ENCODE results near the gene FAM240B.

The FAM240B gene

GRCh38 chr9:38675831-38676230, 44.1 kb downstream of the FAM240B start:
- DNase-seq (ENCODE audit: insufficient read length, low spot score) = no peak
- no peak for FAIRE-seq

GRCh38 chr9:38675211-38675610, 44.7 kb downstream of the FAM240B start:
- FAIRE-seq (no peak), DNase-seq (ENCODE audit: insufficient read length, low spot score) (no peak)
- TF ChIP-seq POU2F2 (IDR thresholded peaks at IDR 0.05; ENCODE audit: low read depth, low read length) (no peak), SPI1 (IDR thresholded peaks at IDR 0.05; ENCODE audit: low read depth, low read length) (no peak), PAX5 (IDR thresholded peaks at IDR 0.05; ENCODE audit: insufficient read depth, low read length, severe bottlenecking) (no peak), POLR2AphosphoS5 (IDR thresholded peaks at IDR 0.05; ENCODE audit: low read depth, low read length) (no peak), TAF1 (IDR thresholded peaks at IDR 0.05; ENCODE audit: low read depth, low read length) (no peak), POLR2A (IDR thresholded peaks at IDR 0.05; ENCODE audit: low read depth, low read length) (no peak)

More at GRCh38 chr9:38675831-38676230, 44.1 kb downstream of the FAM240B start:
- TF ChIP-seq PAX5 (IDR thresholded peaks at IDR 0.05; ENCODE audit: insufficient read depth, low read length, severe bottlenecking) = no peak
- TF ChIP-seq SPI1 (IDR thresholded peaks at IDR 0.05; ENCODE audit: low read depth, low read length) = no peak
- no peak for TF ChIP-seq POLR2A (IDR thresholded peaks at IDR 0.05; ENCODE audit: low read depth, low read length)
- TF ChIP-seq POU2F2 (IDR thresholded peaks at IDR 0.05; ENCODE audit: low read depth, low read length) = no peak
- TF ChIP-seq TAF1 (IDR thresholded peaks at IDR 0.05; ENCODE audit: low read depth, low read length) = no peak

DNA sequence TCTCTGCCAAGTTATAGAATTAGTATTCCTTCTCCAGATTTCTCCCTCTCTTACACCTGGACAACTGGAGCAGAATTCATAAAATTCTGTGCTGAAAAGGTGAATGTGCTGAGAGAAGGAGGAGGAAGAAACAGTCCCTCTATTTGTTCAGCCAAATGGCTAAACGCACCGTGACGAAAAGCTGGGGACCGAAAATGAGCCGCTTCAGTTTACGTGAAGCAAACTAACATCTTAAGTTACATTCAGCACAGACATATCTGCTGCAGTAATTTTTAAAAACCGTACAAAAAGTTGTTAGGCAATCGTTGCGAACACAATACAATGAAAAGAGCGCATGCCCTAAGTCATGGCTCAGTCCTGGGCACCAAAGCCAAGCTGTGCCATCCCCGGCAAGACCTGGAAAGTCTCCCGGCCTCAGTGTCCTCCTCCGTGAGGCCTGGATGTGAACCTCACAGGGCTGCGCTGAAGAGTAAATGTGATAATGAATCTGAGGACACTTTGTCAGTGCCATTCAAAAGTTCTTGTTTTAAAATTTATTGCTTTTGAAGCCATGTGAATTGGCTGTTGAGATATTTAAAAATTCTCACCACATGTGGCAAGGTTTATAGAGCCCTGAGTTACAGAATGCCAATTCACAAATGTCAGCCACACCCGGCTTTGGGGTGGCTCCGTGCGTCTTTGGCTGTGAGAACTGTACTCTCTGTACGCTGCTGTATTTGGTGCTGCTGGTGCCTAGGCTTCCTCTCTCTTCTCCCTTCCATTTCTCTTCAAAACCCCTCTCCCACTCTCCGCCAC, 46.3 kb downstream of the FAM240B start:
- no peak for FAIRE-seq
- TF ChIP-seq TAF1 (IDR thresholded peaks at IDR 0.05; ENCODE audit: low read depth, low read length) (no peak), POLR2AphosphoS5 (IDR thresholded peaks at IDR 0.05; ENCODE audit: low read depth, low read length) (no peak), POLR2A (IDR thresholded peaks at IDR 0.05; ENCODE audit: low read depth, low read length) (no peak), SPI1 (IDR thresholded peaks at IDR 0.05; ENCODE audit: low read depth, low read length) (no peak), PAX5 (IDR thresholded peaks at IDR 0.05; ENCODE audit: insufficient read depth, low read length, severe bottlenecking) (no peak), POU2F2 (IDR thresholded peaks at IDR 0.05; ENCODE audit: low read depth, low read length) (no peak)
- DNase-seq (ENCODE audit: insufficient read length, low spot score) = no peak

GRCh38 chr9:38671748-38672147, 48.2 kb downstream of the FAM240B start:
- DNase-seq (ENCODE audit: insufficient read length, low spot score) = no peak
- TF ChIP-seq SPI1 (IDR thresholded peaks at IDR 0.05; ENCODE audit: low read depth, low read length) = 0 out of 2 replicates have a peak, but pooled peaks have one; percentile 11
- TF ChIP-seq POLR2AphosphoS5 (IDR thresholded peaks at IDR 0.05; ENCODE audit: low read depth, low read length) = no peak
- TF ChIP-seq POU2F2 (IDR thresholded peaks at IDR 0.05; ENCODE audit: low read depth, low read length) = no peak
- FAIRE-seq = no peak

GRCh38 chr9:38671372-38671731, 48.6 kb downstream of the FAM240B start:
- TF ChIP-seq SPI1 (IDR thresholded peaks at IDR 0.05; ENCODE audit: low read depth, low read length) (no peak), POLR2A (IDR thresholded peaks at IDR 0.05; ENCODE audit: low read depth, low read length) (no peak), POLR2AphosphoS5 (IDR thresholded peaks at IDR 0.05; ENCODE audit: low read depth, low read length) (no peak), POU2F2 (IDR thresholded peaks at IDR 0.05; ENCODE audit: low read depth, low read length) (no peak), PAX5 (IDR thresholded peaks at IDR 0.05; ENCODE audit: insufficient read depth, low read length, severe bottlenecking) (no peak), TAF1 (IDR thresholded peaks at IDR 0.05; ENCODE audit: low read depth, low read length) (no peak)
- DNase-seq (ENCODE audit: insufficient read length, low spot score) (no peak), FAIRE-seq (no peak)

GRCh38 chr9:38670542-38671371, 49.2 kb downstream of the FAM240B start:
- FAIRE-seq = no peak
- TF ChIP-seq PAX5 (IDR thresholded peaks at IDR 0.05; ENCODE audit: insufficient read depth, low read length, severe bottlenecking) = no peak
- no peak for TF ChIP-seq POLR2A (IDR thresholded peaks at IDR 0.05; ENCODE audit: low read depth, low read length)
- TF ChIP-seq POLR2AphosphoS5 (IDR thresholded peaks at IDR 0.05; ENCODE audit: low read depth, low read length) = no peak
- no peak for TF ChIP-seq SPI1 (IDR thresholded peaks at IDR 0.05; ENCODE audit: low read depth, low read length)
- TF ChIP-seq POU2F2 (IDR thresholded peaks at IDR 0.05; ENCODE audit: low read depth, low read length) = no peak

GRCh38 chr9:38668791-38669466, 51.0 kb downstream of the FAM240B start:
- no peak for TF ChIP-seq POU2F2 (IDR thresholded peaks at IDR 0.05; ENCODE audit: low read depth, low read length)
- no peak for TF ChIP-seq TAF1 (IDR thresholded peaks at IDR 0.05; ENCODE audit: low read depth, low read length)
- no peak for TF ChIP-seq PAX5 (IDR thresholded peaks at IDR 0.05; ENCODE audit: insufficient read depth, low read length, severe bottlenecking)
- no peak for TF ChIP-seq POLR2A (IDR thresholded peaks at IDR 0.05; ENCODE audit: low read depth, low read length)
- TF ChIP-seq SPI1 (IDR thresholded peaks at IDR 0.05; ENCODE audit: low read depth, low read length) = no peak
- no peak for TF ChIP-seq POLR2AphosphoS5 (IDR thresholded peaks at IDR 0.05; ENCODE audit: low read depth, low read length)
- no peak for FAIRE-seq
- no peak for DNase-seq (ENCODE audit: insufficient read length, low spot score)

More at GRCh38 chr9:38670542-38671371, 49.2 kb downstream of the FAM240B start:
- no peak for DNase-seq (ENCODE audit: insufficient read length, low spot score)

- no peak for FAIRE-seq
- TF ChIP-seq TAF1 (IDR thresholded peaks at IDR 0.05; ENCODE audit: low read depth, low read length) (no peak), PAX5 (IDR thresholded peaks at IDR 0.05; ENCODE audit: insufficient read depth, low read length, severe bottlenecking) (no peak), POLR2AphosphoS5 (IDR thresholded peaks at IDR 0.05; ENCODE audit: low read depth, low read length) (no peak), SPI1 (IDR thresholded peaks at IDR 0.05; ENCODE audit: low read depth, low read length) (no peak), POU2F2 (IDR thresholded peaks at IDR 0.05; ENCODE audit: low read depth, low read length) (no peak), POLR2A (IDR thresholded peaks at IDR 0.05; ENCODE audit: low read depth, low read length) (no peak)
Observed at GRCh38 chr9:38662763-38663593, 57.0 kb downstream of the FAM240B start.

More at GRCh38 chr9:38662763-38663593, 57.0 kb downstream of the FAM240B start:
- DNase-seq (ENCODE audit: insufficient read length, low spot score) = no peak

Measured in GM12891 (cell line).